ENCODE measurements around the gene HYDIN.

HYDIN gene

GRCh38 chr16:71230122-71230845, at the start of gene HYDIN:
Gene HYDIN, minus strand, starts transcription at chr16:71230722. Its CDS starts 43,827 bp downstream, at chr16:71186895.
- DNase-seq = no peak

- no peak for DNase-seq
Measured at GRCh38 chr16:71276589-71277334, 46.2 kb upstream of the HYDIN start.

GRCh38 chr16:71273384-71273783, 42.9 kb upstream of the HYDIN start:
- DNase-seq = no peak

GRCh38 chr16:71264299-71264698, 33.8 kb upstream of the HYDIN start:
- DNase-seq = no peak

- no peak for DNase-seq
Measured at GRCh38 chr16:71263582-71263981, 33.1 kb upstream of the HYDIN start.

- no peak for DNase-seq
Measured at GRCh38 chr16:71262391-71262790, 31.9 kb upstream of the HYDIN start.

GRCh38 chr16:71260995-71261394, 30.5 kb upstream of the HYDIN start:
- DNase-seq = no peak

- no peak for DNase-seq
Measured at GRCh38 chr16:71259086-71259485, 28.6 kb upstream of the HYDIN start.

- no peak for DNase-seq
Measured at GRCh38 chr16:71258372-71258771, 27.9 kb upstream of the HYDIN start.

- no peak for DNase-seq
Measured at GRCh38 chr16:71257768-71258167, 27.2 kb upstream of the HYDIN start.

- no peak for DNase-seq
Measured at GRCh38 chr16:71255721-71256120, 25.2 kb upstream of the HYDIN start.

GRCh38 chr16:71254832-71255525, 24.5 kb upstream of the HYDIN start:
- DNase-seq = no peak

GRCh38 chr16:71250461-71251235, 20.1 kb upstream of the HYDIN start:
- no peak for DNase-seq

- no peak for DNase-seq
Measured at GRCh38 chr16:71249399-71249798, 18.9 kb upstream of the HYDIN start.

GRCh38 chr16:71247478-71247877, 17.0 kb upstream of the HYDIN start:
- DNase-seq = no peak

- no peak for DNase-seq
Measured at GRCh38 chr16:71246309-71246708, 15.8 kb upstream of the HYDIN start.

- DNase-seq = no peak
Measured at GRCh38 chr16:71244521-71244920, 14.0 kb upstream of the HYDIN start.

- no peak for DNase-seq
Measured at GRCh38 chr16:71242601-71243000, 12.1 kb upstream of the HYDIN start.

GRCh38 chr16:71242036-71242435, 11.5 kb upstream of the HYDIN start:
- DNase-seq = no peak

GRCh38 chr16:71229344-71229743, 1.2 kb downstream of the HYDIN start:
- no peak for DNase-seq

GRCh38 chr16:71226229-71227141, 4.0 kb downstream of the HYDIN start:
- no peak for DNase-seq

GRCh38 chr16:71225145-71225544, 5.4 kb downstream of the HYDIN start:
- DNase-seq = no peak
